Neural progenitor cell (in vitro differentiated cells): Measurements from ENCODE around the gene TNRC18. TPM values are rescaled to one million over a fixed set of nuclear protein-coding genes. Genes with fewer than 3 reads are reported as not detected.

Source experiments
- DNase-seq: peaks from one replicate; pipeline ENCODE4 v3.0.0-alpha.2; 2016; ENCODE audit warnings: low spot score
- H2AFZ ChIP-seq: fragments of 200-600 bp; sonication (generic); replicated peaks from 2 replicates; pipeline ENCODE4 v1.6.1; 2016; ENCODE audit warnings: antibody characterized with exemption
- H3F3A ChIP-seq: fragments of 200-600 bp; sonication (generic); 2 replicates; pipeline ENCODE4 v1.6.1; 2016; ENCODE audit warnings: antibody characterized with exemption, low read depth
- H3K27ac ChIP-seq: fragments of 200-600 bp; sonication (generic); 2 replicates; pipeline ENCODE4 v1.5.1; 2016; ENCODE audit warnings: mild to moderate bottlenecking
- H3K27me3 ChIP-seq: fragments of 200-600 bp; sonication (generic); 2 replicates; pipeline ENCODE4 v1.6.1; 2016; ENCODE audit warnings: mild to moderate bottlenecking, moderate library complexity
- H3K36me3 ChIP-seq: fragments of 200-600 bp; sonication (generic); 2 replicates; pipeline ENCODE4 v1.5.1; 2016
- H3K4me1 ChIP-seq: fragments of 200-600 bp; sonication (generic); 2 replicates; pipeline ENCODE4 v1.6.1; 2016; ENCODE audit warnings: mixed run types
- H3K4me2 ChIP-seq: fragments of 200-600 bp; sonication (generic); 2 replicates; pipeline ENCODE4 v1.6.1; 2016
- H3K4me3 ChIP-seq: fragments of 200-600 bp; sonication (generic); 2 replicates; pipeline ENCODE4 v1.5.1; 2016
- H3K79me2 ChIP-seq: fragments of 200-600 bp; sonication (generic); 2 replicates; pipeline ENCODE4 v1.6.1; 2016; ENCODE audit warnings: low read depth
- H3K9ac ChIP-seq: fragments of 200-600 bp; sonication (generic); 2 replicates; pipeline ENCODE4 v1.6.1; 2016
- H3K9me3 ChIP-seq: fragments of 200-600 bp; sonication (generic); 2 replicates; pipeline ENCODE4 v1.5.1; 2016; ENCODE audit warnings: low read depth
- H4K20me1 ChIP-seq: fragments of 200-600 bp; sonication (generic); 2 replicates; pipeline ENCODE4 v1.6.1; 2016; ENCODE audit warnings: low read depth
- H3K27ac Mint-ChIP-seq: 3 replicates; pipeline ENCODE4 v1.8.0; 2021; ENCODE audit warnings: mixed read lengths
- H3K27me3 Mint-ChIP-seq: 2 replicates; pipeline ENCODE4 v1.8.0; 2022; ENCODE audit warnings: low read depth, mild to moderate bottlenecking, inconsistent platforms, moderate library complexity, mixed read lengths; ENCODE audit not compliant: insufficient read depth
- H3K36me3 Mint-ChIP-seq: 3 replicates; pipeline ENCODE4 v1.8.0; 2021; ENCODE audit warnings: mixed read lengths
- H3K4me1 Mint-ChIP-seq: 3 replicates; pipeline ENCODE4 v1.8.0; 2021; ENCODE audit warnings: mixed read lengths
- H3K4me3 Mint-ChIP-seq: 3 replicates; pipeline ENCODE4 v1.8.0; 2021; ENCODE audit warnings: mild to moderate bottlenecking, moderate library complexity, mixed read lengths
- H3K9me3 Mint-ChIP-seq: 3 replicates; pipeline ENCODE4 v1.8.0; 2020; ENCODE audit warnings: mixed read lengths
- CTCF ChIP-seq: fragments of 200-600 bp; sonication (generic); IDR thresholded peaks from 2 replicates; pipeline ENCODE4 v1.5.1; 2017; ENCODE audit warnings: antibody characterized with exemption, mild to moderate bottlenecking
- EZH2 ChIP-seq: fragments of 200-600 bp; sonication (generic); IDR thresholded peaks from 2 replicates; pipeline ENCODE4 v1.6.1; 2017; ENCODE audit warnings: antibody characterized with exemption, mild to moderate bottlenecking, moderate library complexity
- EZH2phosphoT487 ChIP-seq: fragments of 200-600 bp; sonication (generic); IDR thresholded peaks from 2 replicates; pipeline ENCODE4 v1.6.1; 2017; ENCODE audit warnings: antibody characterized with exemption
- total RNA-seq: library from RNA; depleted of rRNA; stranded (reverse); fragments of >200 nt; gene quantifications from 2 replicates; pipeline ENCODE4 v1.2.3, GENCODE V29; 2015; ENCODE audit warnings: low replicate concordance

Gene TNRC18
- total RNA-seq, 1 donor from 2014 or later = 16.1 TPM

GRCh38 chr7:5421714-5422395 lies 1.8 kb downstream of the TNRC18 start:
- Mint-ChIP-seq H3K27ac (peak overlapping the region; percentile 97), H3K4me3 (peak overlapping the region; percentile 96), H3K27me3 (peaks cover 17% of the 10 kb centered on the region), H3K4me1 (peaks cover 23% of the 10 kb centered on the region), H3K9me3 (no peaks in the 10 kb centered on the region), H3K36me3 (peaks cover 2% of the 10 kb centered on the region)
- Histone ChIP-seq H3K27ac (no peak overlapping the region), H3K27me3 (peaks cover 56% of the 10 kb centered on the region), H3K4me2 (peak overlapping the region; percentile 96), H3K79me2 (peaks cover 81% of the 10 kb centered on the region), H4K20me1 (peaks cover 60% of the 10 kb centered on the region), H3K4me3 (peak overlapping the region; percentile 88), H3K36me3 (no peaks in the 10 kb centered on the region), H3K4me1 (peaks cover 25% of the 10 kb centered on the region), H3K9ac (peak overlapping the region; percentile 69), H3K9me3 (no peaks in the 10 kb centered on the region), H3F3A (peaks cover 74% of the 10 kb centered on the region), H2AFZ (no peak overlapping the region)
- peak; percentile 67 for DNase-seq
- TF ChIP-seq CTCF (no peak), EZH2phosphoT487 (no peak), EZH2 (peak; percentile 34)

- peaks cover 23% of the 10 kb centered on the region for H3K4me1 Mint-ChIP-seq
- Histone ChIP-seq H3K36me3 (no peaks in the 10 kb centered on the region), H4K20me1 (peaks cover 68% of the 10 kb centered on the region), H3K27me3 (peaks cover 63% of the 10 kb centered on the region), H3K27ac (no peak overlapping the region), H3K4me2 (peak overlapping the region; percentile 96), H3K9ac (peak overlapping the region; percentile 19), H2AFZ (no peak overlapping the region), H3F3A (peaks cover 70% of the 10 kb centered on the region), H3K4me1 (peaks cover 25% of the 10 kb centered on the region), H3K4me3 (peak overlapping the region; percentile 88), H3K9me3 (no peaks in the 10 kb centered on the region), H3K79me2 (peaks cover 81% of the 10 kb centered on the region)
- peak overlapping the region; percentile 97 for H3K27ac Mint-ChIP-seq
- peak; percentile 52 for DNase-seq
- TF ChIP-seq EZH2phosphoT487 (peak; percentile 80), CTCF (no peak), EZH2 (peak; percentile 60)
- peaks cover 3% of the 10 kb centered on the region for H3K36me3 Mint-ChIP-seq
- peak overlapping the region; percentile 96 for H3K4me3 Mint-ChIP-seq
- no peaks in the 10 kb centered on the region for H3K9me3 Mint-ChIP-seq
- H3K27me3 Mint-ChIP-seq = peaks cover 20% of the 10 kb centered on the region
These were observed 2.5 kb downstream of the TNRC18 start for GRCh38 chr7:5420881-5421713.

- no peak overlapping the region for H3K27ac Mint-ChIP-seq
- DNase-seq = peak; percentile 41
- TF ChIP-seq EZH2phosphoT487 (peak; percentile 47), EZH2 (peak; percentile 84), CTCF (no peak)
- H3K4me3 ChIP-seq = peak overlapping the region; percentile 88
- peaks cover 25% of the 10 kb centered on the region for H3K4me1 ChIP-seq
- H4K20me1 ChIP-seq = peaks cover 76% of the 10 kb centered on the region
- no peaks in the 10 kb centered on the region for H3K9me3 Mint-ChIP-seq
- peaks cover 3% of the 10 kb centered on the region for H3K36me3 Mint-ChIP-seq
- H2AFZ ChIP-seq = no peak overlapping the region
- H3K27ac ChIP-seq = no peak overlapping the region
- H3K79me2 ChIP-seq = peaks cover 78% of the 10 kb centered on the region
- H3K36me3 ChIP-seq = no peaks in the 10 kb centered on the region
- peak overlapping the region; percentile 19 for H3K9ac ChIP-seq
- peaks cover 20% of the 10 kb centered on the region for H3K27me3 Mint-ChIP-seq
- peaks cover 63% of the 10 kb centered on the region for H3K27me3 ChIP-seq
- H3K4me2 ChIP-seq = peak overlapping the region; percentile 96
- H3K4me3 Mint-ChIP-seq = peak overlapping the region; percentile 95
- H3K9me3 ChIP-seq = no peaks in the 10 kb centered on the region
- peaks cover 62% of the 10 kb centered on the region for H3F3A ChIP-seq
- H3K4me1 Mint-ChIP-seq = peaks cover 23% of the 10 kb centered on the region
These were observed 3.4 kb downstream of the TNRC18 start for GRCh38 chr7:5420067-5420880.
